Activated naive CD4-positive, alpha-beta T cell (primary cell): ENCODE data around the gene ARFIP1.

Experiments
- DNase-seq, 4 experiments: peaks; one replicate each; lab custom pipeline; 2025; lab: John Stamatoyannopoulos, UW

Gene ARFIP1

GRCh38 chr4:152938237-152938947 is 158.6 kb downstream of the ARFIP1 start:
- DNase-seq, result no peak

GRCh38 chr4:152939621-152940020 is 159.9 kb downstream of the ARFIP1 start:
- DNase-seq, result no peak

- DNase-seq, result no peak
Observed at GRCh38 chr4:152940461-152940860, 160.7 kb downstream of the ARFIP1 start.

GRCh38 chr4:152941411-152941810 is 161.7 kb downstream of the ARFIP1 start:
- no peak for DNase-seq

GRCh38 chr4:152942346-152942745 is 162.6 kb downstream of the ARFIP1 start:
- no peak for DNase-seq

- no peak for DNase-seq
Observed at GRCh38 chr4:152943672-152944071, 163.9 kb downstream of the ARFIP1 start.

GRCh38 chr4:152944666-152945320 is 165.0 kb downstream of the ARFIP1 start:
- no peak for DNase-seq

GRCh38 chr4:152945639-152946038 is 165.9 kb downstream of the ARFIP1 start:
- no peak for DNase-seq

- DNase-seq, result no peak
Observed at GRCh38 chr4:152946446-152946845, 166.7 kb downstream of the ARFIP1 start.

GRCh38 chr4:152947311-152947710 is 167.6 kb downstream of the ARFIP1 start:
- no peak for DNase-seq

- no peak for DNase-seq
Observed at GRCh38 chr4:152949930-152950329, 170.2 kb downstream of the ARFIP1 start.

- DNase-seq, result no peak
Observed at GRCh38 chr4:152950402-152951274, 170.9 kb downstream of the ARFIP1 start.

- DNase-seq, result no peak
Observed at GRCh38 chr4:152951348-152951747, 171.6 kb downstream of the ARFIP1 start.

- DNase-seq, result no peak
Observed at GRCh38 chr4:152953514-152953913, 173.8 kb downstream of the ARFIP1 start.

GRCh38 chr4:152954741-152955140 is 175.0 kb downstream of the ARFIP1 start:
- no peak for DNase-seq

GRCh38 chr4:152956147-152956546 is 176.4 kb downstream of the ARFIP1 start:
- DNase-seq, result no peak

- DNase-seq, result no peak
Observed at GRCh38 chr4:152956650-152957436, 177.1 kb downstream of the ARFIP1 start.

- DNase-seq, result no peak
Observed at GRCh38 chr4:152957437-152958171, 177.8 kb downstream of the ARFIP1 start.

- DNase-seq, result no peak
Observed at GRCh38 chr4:152959080-152959479, 179.3 kb downstream of the ARFIP1 start.

GRCh38 chr4:152960082-152960481 is 180.3 kb downstream of the ARFIP1 start:
- DNase-seq, result no peak
